HG03060 (cell line): ENCODE measurements around the gene BIVM.
"Not testable (repeated sequence)": the region's sequence is repeated elsewhere in the genome, so short reads cannot be mapped to it uniquely, and the experiment has no call there.

Source experiments
- ATAC-seq: cut with Tn5 transposase; IDR thresholded peaks from one replicate; pipeline ENCODE4 v1.9.1; 2021; ENCODE audit warnings: low read depth, moderate number of reproducible peaks; ENCODE audit not compliant: unreplicated experiment

Gene BIVM

GRCh38 chr13:102798581-102799425, at the start of gene BIVM, which contains the start of gene POGLUT2:
BIVM (plus strand) TSS chr13:102799119; CDS start chr13:102807268, 8,149 bp downstream.
POGLUT2 (minus strand) TSS chr13:102798976; CDS start chr13:102798670, 306 bp downstream.
- ATAC-seq: peak; percentile 68

GRCh38 chr13:102751886-102752285, 47.0 kb upstream of the BIVM start:
- ATAC-seq: no peak

- ATAC-seq: no peak
Observed at GRCh38 chr13:102757006-102757405, 41.9 kb upstream of the BIVM start.

- ATAC-seq: no peak
Observed at GRCh38 chr13:102758842-102759241, 40.1 kb upstream of the BIVM start.

GRCh38 chr13:102761071-102761470, 37.8 kb upstream of the BIVM start:
- ATAC-seq: no peak

GRCh38 chr13:102763741-102764140, 35.2 kb upstream of the BIVM start:
- no peak for ATAC-seq

GRCh38 chr13:102768909-102769308, 30.0 kb upstream of the BIVM start:
- ATAC-seq: no peak

- no peak for ATAC-seq
Observed at GRCh38 chr13:102769679-102770078, 29.2 kb upstream of the BIVM start.

- no peak for ATAC-seq
Observed at GRCh38 chr13:102770435-102770834, 28.5 kb upstream of the BIVM start.

- no peak for ATAC-seq
Observed at GRCh38 chr13:102771298-102772041, 27.4 kb upstream of the BIVM start.

GRCh38 chr13:102772042-102772425, 26.9 kb upstream of the BIVM start:
- ATAC-seq: no peak

- peak; percentile 64 for ATAC-seq
Observed at GRCh38 chr13:102773441-102774213, 25.3 kb upstream of the BIVM start, which contains the start of gene TEX30. TEX30 (minus strand) TSS chr13:102773786; CDS start chr13:102770026, 3,760 bp downstream.

GRCh38 chr13:102774214-102774568, 24.7 kb upstream of the BIVM start:
- no peak for ATAC-seq

- no peak for ATAC-seq
Observed at GRCh38 chr13:102774591-102775520, 24.1 kb upstream of the BIVM start.

- ATAC-seq: no peak
Observed at GRCh38 chr13:102776271-102776670, 22.6 kb upstream of the BIVM start.

- no peak for ATAC-seq
Observed at GRCh38 chr13:102777736-102778135, 21.2 kb upstream of the BIVM start.

- ATAC-seq: no peak
Observed at GRCh38 chr13:102779436-102780159, 19.3 kb upstream of the BIVM start.

- ATAC-seq: not testable (repeated sequence)
Observed at GRCh38 chr13:102780656-102781055, 18.3 kb upstream of the BIVM start.

GRCh38 chr13:102781591-102781990, 17.3 kb upstream of the BIVM start:
- no peak for ATAC-seq
